Measurements from ENCODE around the gene CYP4B1. TPM values are rescaled to one million over a fixed set of nuclear protein-coding genes. Genes with fewer than 3 reads are reported as not detected.

The CYP4B1 gene
- total and polyA plus RNA-seq, 2 donors (not counting 1 experiment from before 2014, with no cell fraction given), result not detected

GRCh38 chr1:46761740-46762139, 37.1 kb upstream of the CYP4B1 start:
- H3K4me3 ChIP-seq (replicated peaks in 1 of 4; ENCODE audit: control extremely low read depth in 1 of 4, insufficient read depth in 1 of 4, low read depth in 3 of 4, low read length in 4 of 4), result no peak overlapping the region

GRCh38 chr1:46764402-46764801, 34.4 kb upstream of the CYP4B1 start:
- TF ChIP-seq CTCF (conservative IDR thresholded peaks at IDR 0.05 in 1 of 2, IDR thresholded peaks at IDR 0.05 in 1 of 2; ENCODE audit: low read depth in 1 of 2, low read length in 2 of 2), result no peak
- TF ChIP-seq EZH2 (IDR thresholded peaks at IDR 0.05; ENCODE audit: low read length, missing control alignments), result no peak
- H2AFZ ChIP-seq (ENCODE audit: low read length), result no peak overlapping the region
- H3K27me3 ChIP-seq (ENCODE audit: control insufficient read depth, insufficient read depth, low read length), result no peaks in the 10 kb centered on the region
- H3K79me2 ChIP-seq (ENCODE audit: control insufficient read depth, insufficient read depth, low read length), result no peaks in the 10 kb centered on the region
- H3K36me3 ChIP-seq (ENCODE audit: control insufficient read depth, insufficient read depth, low read length), result no peaks in the 10 kb centered on the region
- no peak overlapping the region for H3K4me2 ChIP-seq (ENCODE audit: extremely low read depth, insufficient read depth, low read length)
- H3K4me3 ChIP-seq (replicated peaks in 1 of 4; ENCODE audit: control extremely low read depth in 1 of 4, insufficient read depth in 1 of 4, low read depth in 3 of 4, low read length in 4 of 4), result no peak overlapping the region
- H3K9ac ChIP-seq (ENCODE audit: insufficient read depth, low read length), result no peak overlapping the region
- H3K9me3 ChIP-seq (ENCODE audit: control insufficient read depth, insufficient read depth, low read depth, low read length), result no peaks in the 10 kb centered on the region
- H3K4me1 ChIP-seq (ENCODE audit: control insufficient read depth, extremely low read depth, insufficient read depth, low read length), result no peaks in the 10 kb centered on the region
- no peaks in the 10 kb centered on the region for H4K20me1 ChIP-seq (ENCODE audit: control insufficient read depth, extremely low read depth, insufficient read depth, low read length)
- DNase-seq (ENCODE audit: low read depth in 2 of 2), result no peak
- H3K27ac ChIP-seq (ENCODE audit: insufficient read depth, low read length), result no peak overlapping the region

More at GRCh38 chr1:46761740-46762139, 37.1 kb upstream of the CYP4B1 start:
- Histone ChIP-seq H3K79me2 (ENCODE audit: control insufficient read depth, insufficient read depth, low read length) (no peaks in the 10 kb centered on the region), H3K4me2 (ENCODE audit: extremely low read depth, insufficient read depth, low read length) (no peak overlapping the region), H3K9me3 (ENCODE audit: control insufficient read depth, insufficient read depth, low read depth, low read length) (no peaks in the 10 kb centered on the region), H3K4me1 (ENCODE audit: control insufficient read depth, extremely low read depth, insufficient read depth, low read length) (no peaks in the 10 kb centered on the region), H3K36me3 (ENCODE audit: control insufficient read depth, insufficient read depth, low read length) (no peaks in the 10 kb centered on the region), H3K27me3 (ENCODE audit: control insufficient read depth, insufficient read depth, low read length) (no peaks in the 10 kb centered on the region), H2AFZ (ENCODE audit: low read length) (no peak overlapping the region), H3K27ac (ENCODE audit: insufficient read depth, low read length) (no peak overlapping the region), H4K20me1 (ENCODE audit: control insufficient read depth, extremely low read depth, insufficient read depth, low read length) (no peaks in the 10 kb centered on the region), H3K9ac (ENCODE audit: insufficient read depth, low read length) (no peak overlapping the region)
- TF ChIP-seq EZH2 (IDR thresholded peaks at IDR 0.05; ENCODE audit: low read length, missing control alignments) (no peak), CTCF (conservative IDR thresholded peaks at IDR 0.05 in 1 of 2, IDR thresholded peaks at IDR 0.05 in 1 of 2; ENCODE audit: low read depth in 1 of 2, low read length in 2 of 2) (no peak)
- DNase-seq (ENCODE audit: low read depth in 2 of 2), result no peak

- no peaks in the 10 kb centered on the region for H3K9me3 ChIP-seq (ENCODE audit: control insufficient read depth, insufficient read depth, low read depth, low read length)
- no peaks in the 10 kb centered on the region for H4K20me1 ChIP-seq (ENCODE audit: control insufficient read depth, extremely low read depth, insufficient read depth, low read length)
- no peak overlapping the region for H3K27ac ChIP-seq (ENCODE audit: insufficient read depth, low read length)
- H3K27me3 ChIP-seq (ENCODE audit: control insufficient read depth, insufficient read depth, low read length), result no peaks in the 10 kb centered on the region
- H3K4me2 ChIP-seq (ENCODE audit: extremely low read depth, insufficient read depth, low read length), result no peak overlapping the region
- no peaks in the 10 kb centered on the region for H3K79me2 ChIP-seq (ENCODE audit: control insufficient read depth, insufficient read depth, low read length)
- H3K36me3 ChIP-seq (ENCODE audit: control insufficient read depth, insufficient read depth, low read length), result no peaks in the 10 kb centered on the region
- H2AFZ ChIP-seq (ENCODE audit: low read length), result no peak overlapping the region
- H3K4me3 ChIP-seq (replicated peaks in 1 of 4; ENCODE audit: control extremely low read depth in 1 of 4, insufficient read depth in 1 of 4, low read depth in 3 of 4, low read length in 4 of 4), result no peak overlapping the region
- no peak for DNase-seq (ENCODE audit: low read depth in 2 of 2)
- no peaks in the 10 kb centered on the region for H3K4me1 ChIP-seq (ENCODE audit: control insufficient read depth, extremely low read depth, insufficient read depth, low read length)
- H3K9ac ChIP-seq (ENCODE audit: insufficient read depth, low read length), result no peak overlapping the region
- TF ChIP-seq EZH2 (IDR thresholded peaks at IDR 0.05; ENCODE audit: low read length, missing control alignments), result no peak
- TF ChIP-seq CTCF (conservative IDR thresholded peaks at IDR 0.05 in 1 of 2, IDR thresholded peaks at IDR 0.05 in 1 of 2; ENCODE audit: low read depth in 1 of 2, low read length in 2 of 2), result no peak
These were observed 31.1 kb upstream of the CYP4B1 start for GRCh38 chr1:46767649-46768282.
